ENCODE results near the gene MPDU1. TPM values are rescaled to one million over a fixed set of nuclear protein-coding genes. Genes with fewer than 3 reads are reported as not detected.

The MPDU1 gene
- total and polyA plus RNA-seq, 2 of the 13 experiments (the other 11 are each of a cell fraction or from before 2014, with no cell fraction given) = 112 to 167 TPM

- TF ChIP-seq, protein P1, sequence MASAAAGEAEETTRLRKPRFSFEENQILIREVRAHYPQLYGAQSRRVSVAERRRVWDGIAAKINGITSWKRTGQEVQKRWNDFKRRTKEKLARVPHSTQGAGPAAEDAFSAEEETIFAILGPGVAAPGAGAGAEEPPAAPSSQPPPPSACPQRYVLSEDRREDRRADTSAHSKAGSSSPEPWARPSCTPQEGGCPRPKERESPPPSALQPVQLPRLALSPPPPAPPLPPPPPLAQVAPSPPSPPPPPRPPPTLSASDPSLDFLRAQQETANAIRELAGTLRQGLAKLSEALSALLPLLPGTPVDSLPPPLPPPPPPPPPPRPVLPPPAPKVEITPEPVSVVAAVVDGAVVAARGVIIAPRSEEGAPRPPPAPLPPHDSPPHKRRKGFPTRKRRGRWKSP (CRISPR knock-in tag; IDR thresholded peaks at IDR 0.05) = no peak
- TF ChIP-seq NPAS2 (CRISPR knock-in tag; IDR thresholded peaks at IDR 0.05; ENCODE audit: borderline replicate concordance) (no peak), HOXA7 (CRISPR knock-in tag; IDR thresholded peaks at IDR 0.05) (no peak), EHMT2 (IDR thresholded peaks at IDR 0.05; ENCODE audit: borderline replicate concordance, low read depth, low read length) (no peak), ARNTL (CRISPR knock-in tag; IDR thresholded peaks at IDR 0.05) (no peak), ZBTB3 (CRISPR knock-in tag; IDR thresholded peaks at IDR 0.05; ENCODE audit: borderline replicate concordance, low read depth) (0 out of 2 replicates have a peak, but pooled peaks have one; percentile 55), ZNF263 (CRISPR knock-in tag; IDR thresholded peaks at IDR 0.05) (peak; percentile 70), TFE3 (CRISPR knock-in tag; IDR thresholded peaks at IDR 0.05) (no peak), FOXP1 (IDR thresholded peaks at IDR 0.05) (no peak), FOXP1 (CRISPR knock-in tag; IDR thresholded peaks at IDR 0.05) (no peak), MAFG (CRISPR knock-in tag; IDR thresholded peaks at IDR 0.05) (no peak), NKX3-1 (CRISPR knock-in tag; IDR thresholded peaks at IDR 0.05) (no peak), ZMAT3 (CRISPR knock-in tag; conservative IDR thresholded peaks at IDR 0.05) (0 out of 2 replicates have a peak, but pooled peaks have one; percentile 16)
- TF ChIP-seq, protein P2, sequence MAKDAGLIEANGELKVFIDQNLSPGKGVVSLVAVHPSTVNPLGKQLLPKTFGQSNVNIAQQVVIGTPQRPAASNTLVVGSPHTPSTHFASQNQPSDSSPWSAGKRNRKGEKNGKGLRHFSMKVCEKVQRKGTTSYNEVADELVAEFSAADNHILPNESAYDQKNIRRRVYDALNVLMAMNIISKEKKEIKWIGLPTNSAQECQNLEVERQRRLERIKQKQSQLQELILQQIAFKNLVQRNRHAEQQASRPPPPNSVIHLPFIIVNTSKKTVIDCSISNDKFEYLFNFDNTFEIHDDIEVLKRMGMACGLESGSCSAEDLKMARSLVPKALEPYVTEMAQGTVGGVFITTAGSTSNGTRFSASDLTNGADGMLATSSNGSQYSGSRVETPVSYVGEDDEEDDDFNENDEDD (CRISPR knock-in tag; IDR thresholded peaks at IDR 0.05; ENCODE audit: borderline replicate concordance) = peak; percentile 42; the same call in 1 of the 2 replicates
- TF ChIP-seq, protein P3, sequence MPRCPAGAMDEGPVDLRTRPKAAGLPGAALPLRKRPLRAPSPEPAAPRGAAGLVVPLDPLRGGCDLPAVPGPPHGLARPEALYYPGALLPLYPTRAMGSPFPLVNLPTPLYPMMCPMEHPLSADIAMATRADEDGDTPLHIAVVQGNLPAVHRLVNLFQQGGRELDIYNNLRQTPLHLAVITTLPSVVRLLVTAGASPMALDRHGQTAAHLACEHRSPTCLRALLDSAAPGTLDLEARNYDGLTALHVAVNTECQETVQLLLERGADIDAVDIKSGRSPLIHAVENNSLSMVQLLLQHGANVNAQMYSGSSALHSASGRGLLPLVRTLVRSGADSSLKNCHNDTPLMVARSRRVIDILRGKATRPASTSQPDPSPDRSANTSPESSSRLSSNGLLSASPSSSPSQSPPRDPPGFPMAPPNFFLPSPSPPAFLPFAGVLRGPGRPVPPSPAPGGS (CRISPR knock-in tag; IDR thresholded peaks at IDR 0.05) = peak; percentile 25; the same call in 1 of the 2 replicates
- TF ChIP-seq, protein P4, sequence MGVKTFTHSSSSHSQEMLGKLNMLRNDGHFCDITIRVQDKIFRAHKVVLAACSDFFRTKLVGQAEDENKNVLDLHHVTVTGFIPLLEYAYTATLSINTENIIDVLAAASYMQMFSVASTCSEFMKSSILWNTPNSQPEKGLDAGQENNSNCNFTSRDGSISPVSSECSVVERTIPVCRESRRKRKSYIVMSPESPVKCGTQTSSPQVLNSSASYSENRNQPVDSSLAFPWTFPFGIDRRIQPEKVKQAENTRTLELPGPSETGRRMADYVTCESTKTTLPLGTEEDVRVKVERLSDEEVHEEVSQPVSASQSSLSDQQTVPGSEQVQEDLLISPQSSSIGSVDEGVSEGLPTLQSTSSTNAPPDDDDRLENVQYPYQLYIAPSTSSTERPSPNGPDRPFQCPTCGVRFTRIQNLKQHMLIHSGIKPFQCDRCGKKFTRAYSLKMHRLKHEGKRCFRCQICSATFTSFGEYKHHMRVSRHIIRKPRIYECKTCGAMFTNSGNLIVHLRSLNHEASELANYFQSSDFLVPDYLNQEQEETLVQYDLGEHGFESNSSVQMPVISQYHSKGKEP (CRISPR knock-in tag; IDR thresholded peaks at IDR 0.05) = no peak
- TF ChIP-seq, protein P5, sequence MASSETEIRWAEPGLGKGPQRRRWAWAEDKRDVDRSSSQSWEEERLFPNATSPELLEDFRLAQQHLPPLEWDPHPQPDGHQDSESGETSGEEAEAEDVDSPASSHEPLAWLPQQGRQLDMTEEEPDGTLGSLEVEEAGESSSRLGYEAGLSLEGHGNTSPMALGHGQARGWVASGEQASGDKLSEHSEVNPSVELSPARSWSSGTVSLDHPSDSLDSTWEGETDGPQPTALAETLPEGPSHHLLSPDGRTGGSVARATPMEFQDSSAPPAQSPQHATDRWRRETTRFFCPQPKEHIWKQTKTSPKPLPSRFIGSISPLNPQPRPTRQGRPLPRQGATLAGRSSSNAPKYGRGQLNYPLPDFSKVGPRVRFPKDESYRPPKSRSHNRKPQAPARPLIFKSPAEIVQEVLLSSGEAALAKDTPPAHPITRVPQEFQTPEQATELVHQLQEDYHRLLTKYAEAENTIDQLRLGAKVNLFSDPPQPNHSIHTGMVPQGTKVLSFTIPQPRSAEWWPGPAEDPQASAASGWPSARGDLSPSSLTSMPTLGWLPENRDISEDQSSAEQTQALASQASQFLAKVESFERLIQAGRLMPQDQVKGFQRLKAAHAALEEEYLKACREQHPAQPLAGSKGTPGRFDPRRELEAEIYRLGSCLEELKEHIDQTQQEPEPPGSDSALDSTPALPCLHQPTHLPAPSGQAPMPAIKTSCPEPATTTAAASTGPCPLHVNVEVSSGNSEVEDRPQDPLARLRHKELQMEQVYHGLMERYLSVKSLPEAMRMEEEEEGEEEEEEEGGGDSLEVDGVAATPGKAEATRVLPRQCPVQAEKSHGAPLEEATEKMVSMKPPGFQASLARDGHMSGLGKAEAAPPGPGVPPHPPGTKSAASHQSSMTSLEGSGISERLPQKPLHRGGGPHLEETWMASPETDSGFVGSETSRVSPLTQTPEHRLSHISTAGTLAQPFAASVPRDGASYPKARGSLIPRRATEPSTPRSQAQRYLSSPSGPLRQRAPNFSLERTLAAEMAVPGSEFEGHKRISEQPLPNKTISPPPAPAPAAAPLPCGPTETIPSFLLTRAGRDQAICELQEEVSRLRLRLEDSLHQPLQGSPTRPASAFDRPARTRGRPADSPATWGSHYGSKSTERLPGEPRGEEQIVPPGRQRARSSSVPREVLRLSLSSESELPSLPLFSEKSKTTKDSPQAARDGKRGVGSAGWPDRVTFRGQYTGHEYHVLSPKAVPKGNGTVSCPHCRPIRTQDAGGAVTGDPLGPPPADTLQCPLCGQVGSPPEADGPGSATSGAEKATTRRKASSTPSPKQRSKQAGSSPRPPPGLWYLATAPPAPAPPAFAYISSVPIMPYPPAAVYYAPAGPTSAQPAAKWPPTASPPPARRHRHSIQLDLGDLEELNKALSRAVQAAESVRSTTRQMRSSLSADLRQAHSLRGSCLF (CRISPR knock-in tag; IDR thresholded peaks at IDR 0.05; ENCODE audit: borderline replicate concordance) = no peak
These were observed 25.7 kb upstream of the MPDU1 start (continued) for GRCh38 chr17:7557775-7558543.

All from HepG2 (cell line).